NCI-H1436 treated with DMSO at 0.1 percent for 48 hours (cell line): ENCODE data around the gene BTN1A1.
"Not testable (repeated sequence)": the region's sequence is repeated elsewhere in the genome, so short reads cannot be mapped to it uniquely, and the experiment has no call there.

Experiments used
- DNase-seq: peaks from one replicate; lab custom pipeline; 2025; lab: John Stamatoyannopoulos, UW

BTN1A1 gene

DNA sequence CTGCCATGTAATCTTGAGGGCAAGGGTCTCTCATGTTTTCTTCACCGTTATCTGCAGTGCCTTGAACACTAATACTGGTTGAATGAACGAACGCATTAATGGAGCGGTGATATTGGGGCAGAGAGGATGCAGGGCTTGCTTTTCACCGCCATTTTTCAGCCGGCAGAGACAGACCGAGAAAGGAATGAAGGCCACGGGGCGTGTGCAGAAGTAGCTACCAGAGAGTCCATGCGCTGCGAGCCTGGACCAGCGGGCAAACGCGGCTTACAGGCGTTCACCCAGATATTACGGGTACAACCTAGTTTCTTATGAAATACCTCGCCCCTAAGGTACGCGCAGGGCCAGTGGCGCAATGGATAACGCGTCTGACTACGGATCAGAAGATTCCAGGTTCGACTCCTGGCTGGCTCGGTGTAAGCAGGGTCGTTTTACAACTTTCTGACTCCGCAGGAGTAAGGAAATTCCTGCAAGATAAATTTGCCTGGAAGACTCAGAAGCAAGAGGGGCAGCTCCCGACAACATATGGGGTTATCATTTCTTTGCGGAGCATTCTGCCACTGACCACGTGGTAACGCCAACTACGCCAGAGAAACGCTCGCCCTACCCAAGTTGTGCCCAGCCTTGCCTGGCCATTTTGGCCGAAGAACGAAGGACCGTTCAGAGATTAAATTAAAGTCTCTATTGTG lies 37.2 kb downstream of the BTN1A1 start:
- DNase-seq, result peak; percentile 67

DNA sequence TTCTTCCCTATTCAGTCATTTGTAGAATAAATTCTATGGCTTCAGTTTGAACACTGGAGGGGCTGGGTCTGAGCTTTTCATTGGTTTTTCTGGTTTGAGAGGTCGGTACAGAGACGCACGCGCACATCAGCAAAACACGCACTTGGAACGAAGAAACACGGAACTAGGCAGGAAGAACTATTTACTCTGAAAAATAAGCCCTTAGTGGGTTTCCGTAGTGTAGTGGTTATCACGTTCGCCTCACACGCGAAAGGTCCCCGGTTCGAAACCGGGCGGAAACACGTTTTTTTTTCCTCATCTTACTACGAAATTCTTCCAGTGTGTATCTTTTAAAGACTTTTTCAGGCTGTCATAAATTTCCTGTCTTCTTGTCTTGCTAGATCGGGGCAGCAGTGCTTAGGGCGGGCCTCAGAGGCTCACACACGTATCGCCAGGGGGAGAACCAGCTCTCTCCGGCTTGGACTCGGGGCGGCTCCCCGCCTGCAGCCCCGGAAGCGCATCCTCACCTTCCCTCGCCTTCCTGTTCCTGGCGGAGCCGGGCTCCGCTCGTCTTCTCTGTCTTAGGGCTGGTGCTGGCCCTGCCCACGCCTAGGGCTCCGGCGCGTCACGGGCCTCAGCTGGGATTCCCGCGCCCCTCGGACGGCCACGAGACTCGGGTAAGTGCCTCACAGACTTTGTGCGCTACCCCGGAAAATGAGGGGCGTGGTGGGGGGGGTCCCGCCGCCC lies 37.9 kb downstream of the BTN1A1 start, which contains the start of gene HMGN4:
TSS of gene HMGN4 (plus strand) at position 521 of the 726 bp plus-strand sequence. CDS start 6,841 bp downstream, outside the sequence.
- DNase-seq, result peak; percentile 75

- DNase-seq, result no peak
These were observed 38.4 kb downstream of the BTN1A1 start for GRCh38 chr6:26538572-26538902.

DNA sequence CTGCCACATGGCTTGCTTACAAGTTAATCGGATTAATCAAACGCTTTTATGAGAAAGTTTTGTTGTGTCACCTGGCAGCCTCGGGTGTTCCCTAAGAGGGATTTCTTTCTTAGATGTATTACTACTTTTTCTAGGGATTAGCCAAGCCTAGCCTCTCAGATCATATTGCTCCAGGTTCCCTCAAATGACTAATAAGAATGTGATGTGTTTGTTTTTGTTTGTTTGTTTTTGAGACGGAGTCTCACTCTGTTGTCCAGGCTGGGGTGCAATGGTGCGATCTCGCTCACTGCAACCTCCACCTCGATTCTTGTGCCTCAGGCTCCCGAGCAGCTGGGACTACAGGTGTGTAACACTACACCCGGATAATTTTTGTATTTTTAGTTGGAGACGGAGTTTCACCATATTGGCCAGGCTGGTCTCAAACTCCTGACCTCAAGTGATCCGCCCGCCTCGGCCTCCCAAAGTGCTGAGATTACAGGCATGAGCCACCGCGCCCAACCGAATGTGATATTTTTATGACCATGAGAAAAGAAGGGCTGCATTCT lies 39.0 kb downstream of the BTN1A1 start:
- no peak for DNase-seq

DNA sequence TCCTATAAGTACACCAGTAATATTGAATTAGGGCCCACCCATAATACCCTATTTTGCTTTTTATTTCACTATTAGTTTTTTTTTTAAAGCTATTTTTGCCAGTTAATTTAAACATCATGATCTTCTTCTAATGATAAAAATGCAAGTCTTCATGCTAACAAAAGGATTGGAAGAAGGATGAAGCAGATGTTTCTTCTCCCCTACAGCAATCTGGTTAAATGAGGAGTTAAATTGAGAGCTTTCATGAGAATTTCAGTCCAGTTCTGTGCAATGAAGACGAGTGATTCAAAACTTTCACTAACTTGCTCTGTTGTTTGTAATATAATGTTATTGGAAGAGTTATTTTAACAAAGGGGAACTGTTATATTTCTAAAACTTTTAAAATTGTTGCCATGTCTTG lies 41.5 kb downstream of the BTN1A1 start:
- no peak for DNase-seq

GRCh38 chr6:26543953-26544352 lies 43.9 kb downstream of the BTN1A1 start:
- no peak for DNase-seq

GRCh38 chr6:26544473-26544872 lies 44.4 kb downstream of the BTN1A1 start:
- DNase-seq, result no peak

DNA sequence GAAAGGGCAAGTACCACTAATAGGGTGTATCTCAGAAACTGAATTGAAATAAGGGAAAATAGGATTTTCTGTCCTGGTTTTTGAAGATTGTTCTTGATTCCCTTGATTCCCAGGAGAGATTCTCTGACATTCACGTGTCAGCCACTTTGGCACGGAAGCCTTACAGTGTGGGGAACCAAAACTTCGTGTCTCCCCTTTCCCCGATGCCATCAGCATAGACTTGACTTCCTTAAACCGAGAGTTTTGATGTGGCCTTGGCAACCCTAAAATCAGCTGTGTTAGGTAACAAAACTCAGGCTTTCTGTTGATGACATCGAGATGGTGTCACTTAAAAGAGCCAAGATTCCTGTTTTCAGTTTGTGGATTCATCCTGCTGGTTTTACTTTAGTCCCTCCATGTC lies 45.5 kb downstream of the BTN1A1 start:
- no peak for DNase-seq

DNA sequence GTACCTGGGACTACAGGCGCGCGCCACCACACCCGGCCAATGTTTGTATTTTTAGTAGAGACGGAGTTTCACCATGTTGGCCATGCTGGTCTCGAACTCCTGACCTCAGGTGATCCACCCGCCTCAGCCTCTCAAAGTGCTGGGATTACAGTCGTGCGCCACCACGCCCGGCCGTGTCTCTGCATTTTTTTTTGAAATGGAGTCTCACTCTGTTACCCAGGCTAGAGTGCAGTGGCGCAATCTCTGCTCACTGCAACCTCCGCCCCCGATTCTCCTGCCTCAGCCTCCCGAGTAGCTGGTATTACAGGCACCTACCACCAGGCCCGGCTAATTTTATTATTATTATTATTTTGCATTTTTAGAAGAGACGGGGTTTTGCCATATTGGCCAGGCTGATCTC lies 47.3 kb downstream of the BTN1A1 start:
- DNase-seq, result not testable (repeated sequence)

DNA sequence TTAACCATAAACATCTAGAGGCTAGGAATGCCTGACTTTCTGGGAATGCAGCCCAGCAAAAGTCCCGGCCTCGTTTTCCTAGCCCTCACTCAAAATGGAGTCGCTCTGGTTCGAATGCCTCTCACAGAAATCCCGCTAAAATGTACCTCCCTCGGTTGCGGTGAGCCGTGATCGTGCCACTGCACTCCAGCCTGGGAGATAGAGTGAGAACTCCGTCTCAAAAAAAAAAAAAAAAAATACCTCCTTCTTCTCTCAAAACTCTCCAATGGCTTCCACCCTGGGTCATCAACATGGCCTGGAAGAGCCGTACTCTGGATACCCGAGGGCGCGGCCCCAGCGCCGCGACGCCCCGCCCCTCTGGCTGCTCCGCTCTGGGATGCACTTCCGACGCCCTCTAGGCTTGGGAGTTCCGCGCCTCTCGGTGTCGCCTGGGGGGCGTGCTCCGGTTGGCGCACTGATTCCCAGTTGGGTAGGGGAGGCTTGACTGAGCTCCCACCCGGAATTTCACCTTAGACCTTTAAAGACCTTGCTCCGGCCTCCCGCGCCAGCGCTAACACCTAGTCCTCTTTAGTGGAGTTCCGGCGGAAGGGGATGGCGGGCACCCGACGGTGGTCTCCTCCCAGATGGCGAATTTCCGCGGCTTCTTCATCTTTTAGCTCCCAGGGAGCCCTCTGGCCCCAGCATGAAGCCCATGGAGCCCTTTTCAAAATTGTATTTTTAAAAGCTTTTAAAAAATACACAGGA lies 50.3 kb downstream of the BTN1A1 start:
- DNase-seq, result peak; percentile 39

DNA sequence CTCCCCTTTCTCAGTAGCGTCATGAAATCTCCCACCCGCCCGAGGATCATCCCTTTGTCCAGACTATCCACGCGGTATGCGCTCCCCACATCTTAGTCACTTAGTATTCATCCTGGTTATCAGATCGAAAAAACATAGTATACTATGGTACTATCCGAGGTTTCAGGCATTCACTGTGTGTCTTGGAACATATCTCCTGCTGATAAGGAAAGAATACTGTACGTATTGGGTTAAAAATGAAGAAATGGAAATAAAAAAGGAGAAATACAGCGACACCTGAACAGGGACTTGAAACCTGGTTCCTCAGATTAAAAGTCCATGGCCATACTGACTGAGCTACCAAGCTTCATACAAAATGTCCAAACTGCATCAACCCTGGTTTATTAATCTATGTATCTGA lies 52.1 kb downstream of the BTN1A1 start:
- DNase-seq, result no peak

- no peak for DNase-seq
These were observed 52.6 kb downstream of the BTN1A1 start for GRCh38 chr6:26552640-26553188.

DNA sequence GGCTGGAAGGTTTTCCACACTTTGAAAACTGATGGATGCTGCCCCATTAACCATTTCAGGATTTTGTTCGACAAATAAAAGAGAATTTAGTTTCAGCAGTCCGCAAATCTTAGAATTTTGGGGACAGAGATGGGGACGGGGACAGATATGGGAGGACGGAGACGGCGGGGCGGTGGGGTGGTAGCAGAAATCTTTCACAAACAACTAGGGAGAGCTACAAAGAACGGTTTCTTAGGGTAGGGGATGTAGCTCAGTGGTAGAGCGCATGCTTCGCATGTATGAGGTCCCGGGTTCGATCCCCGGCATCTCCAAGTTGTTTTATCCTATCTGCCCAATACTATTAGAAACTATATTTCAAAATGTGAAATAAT lies 53.1 kb downstream of the BTN1A1 start:
- peak; percentile 48 for DNase-seq

DNA sequence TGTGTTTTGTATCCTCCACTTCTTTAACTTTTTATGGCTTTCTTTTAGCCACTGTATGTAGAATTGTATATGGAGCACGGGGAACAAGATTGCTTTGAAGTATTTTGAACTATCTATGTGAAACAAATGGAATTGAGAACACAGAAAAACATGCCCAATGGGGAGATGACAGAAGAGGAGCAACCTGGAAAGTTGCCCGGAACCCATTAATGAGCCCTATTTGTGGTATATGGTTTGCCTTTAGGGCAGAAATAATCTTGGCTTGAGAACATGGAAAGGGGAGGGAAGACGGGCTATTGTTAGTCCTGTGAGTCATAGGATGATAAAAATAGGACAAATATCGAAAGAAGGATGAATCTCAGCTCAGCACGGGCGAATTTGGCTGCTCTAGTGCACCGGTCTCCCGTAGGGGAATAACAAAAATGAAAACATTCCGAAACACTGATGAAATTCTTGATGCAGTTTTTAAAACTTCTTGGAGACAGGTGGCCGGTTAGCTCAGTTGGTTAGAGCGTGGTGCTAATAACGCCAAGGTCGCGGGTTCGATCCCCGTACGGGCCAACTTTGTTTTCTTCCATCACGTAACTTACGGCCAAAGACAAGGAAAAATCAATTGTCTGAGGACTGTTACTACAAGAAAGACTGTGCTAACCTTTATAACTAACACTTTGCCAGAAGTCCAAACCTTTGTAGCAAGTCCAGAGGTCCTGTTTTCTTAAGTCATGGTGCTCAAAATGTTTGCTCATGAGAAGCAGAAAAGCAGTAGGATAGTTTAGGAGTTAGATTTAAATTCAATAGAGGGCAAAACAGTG lies 53.7 kb downstream of the BTN1A1 start:
- DNase-seq, result peak; percentile 32

DNA sequence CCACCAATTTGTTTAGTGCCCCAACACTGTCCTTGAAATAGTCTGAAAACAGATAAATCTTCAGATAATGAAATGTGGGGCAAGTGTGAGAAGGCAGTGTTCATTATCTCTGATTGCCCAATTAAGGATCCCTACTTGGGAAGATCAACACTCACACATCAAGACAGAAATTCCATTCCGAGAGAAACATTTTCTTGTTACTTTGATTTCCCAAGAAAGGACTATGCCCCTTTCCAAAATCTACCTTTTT lies 54.3 kb downstream of the BTN1A1 start:
- no peak for DNase-seq

DNA sequence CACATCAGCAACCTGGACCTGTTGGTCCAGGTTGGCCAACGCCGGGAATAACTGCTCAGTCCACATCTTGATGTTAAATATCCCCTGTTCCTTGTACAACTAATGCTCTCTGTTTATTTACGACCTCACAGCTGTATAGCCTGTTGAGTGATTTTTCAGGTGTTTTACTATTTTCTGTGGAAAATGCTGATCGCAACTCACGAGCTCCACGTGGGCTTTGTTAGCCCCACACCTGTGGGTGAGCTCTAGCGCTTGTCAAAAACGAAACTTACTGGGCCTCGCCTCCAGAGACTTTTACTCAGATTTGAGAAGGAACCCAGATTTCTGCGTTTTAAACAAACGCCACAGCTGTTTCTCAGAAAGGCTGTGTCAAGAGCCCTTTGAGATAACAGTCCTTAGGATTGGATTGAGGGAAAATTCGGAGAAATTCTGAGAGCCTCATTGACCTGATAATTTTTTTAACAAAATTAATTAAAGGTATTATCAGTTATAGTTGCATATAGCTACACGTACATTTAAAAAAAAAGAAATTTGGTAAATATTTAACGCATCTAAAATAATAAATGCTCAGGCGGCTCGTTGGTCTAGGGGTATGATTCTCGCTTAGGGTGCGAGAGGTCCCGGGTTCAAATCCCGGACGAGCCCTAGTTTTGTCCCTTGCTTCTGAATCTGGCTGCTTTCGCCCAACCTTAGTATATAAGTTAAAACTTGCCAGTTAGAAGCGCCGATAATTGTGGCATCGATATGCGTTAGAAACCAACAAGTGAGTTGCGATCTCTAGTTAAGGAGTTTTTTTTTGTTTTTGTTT lies 54.8 kb downstream of the BTN1A1 start:
- DNase-seq, result no peak

DNA sequence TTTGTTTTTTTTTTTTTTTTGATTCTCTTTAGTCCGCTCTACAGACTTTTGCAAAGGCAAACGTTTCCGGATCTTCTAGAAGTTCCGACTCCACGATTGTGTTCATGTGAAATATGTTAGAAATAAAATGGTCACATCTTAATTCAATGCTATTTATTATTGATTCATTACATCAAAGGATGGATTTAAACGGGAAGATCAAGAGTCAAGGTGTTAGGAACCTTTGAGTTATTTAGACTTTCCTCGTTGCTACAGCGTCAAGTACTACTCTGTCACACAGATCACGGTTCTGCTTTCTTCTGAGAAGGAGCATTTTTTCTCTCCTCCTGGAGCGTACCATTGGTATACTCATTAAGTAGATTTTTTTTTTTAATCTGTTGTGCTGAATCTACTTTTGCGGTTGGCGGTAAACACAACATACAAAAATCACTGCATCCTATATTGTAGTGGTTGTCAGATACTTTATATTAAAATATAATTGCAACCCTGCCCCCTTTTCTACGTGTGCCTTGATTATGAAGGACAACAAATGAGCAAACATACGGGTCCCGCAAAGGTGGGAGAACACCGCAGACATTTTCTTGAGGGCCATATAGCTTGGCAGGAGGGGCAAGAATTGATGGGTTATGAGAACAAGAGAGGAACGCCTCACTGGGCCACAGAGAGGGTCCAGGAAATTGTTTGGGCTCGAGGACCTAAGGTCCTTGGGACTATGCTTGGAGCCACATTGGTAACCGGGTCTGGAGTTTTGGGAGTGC lies 55.6 kb downstream of the BTN1A1 start:
- DNase-seq, result no peak

- DNase-seq, result no peak
These were observed 56.4 kb downstream of the BTN1A1 start for GRCh38 chr6:26556263-26557070.
